ENCODE measurements around the gene ERGIC1.

The ERGIC1 gene

GRCh38 chr5:172954751-172955159, 120.7 kb downstream of the ERGIC1 start:
- H3K4me3 ChIP-seq (ENCODE audit: low read depth, low read length), result no peak overlapping the region
- no peak for TF ChIP-seq CTCF (IDR thresholded peaks at IDR 0.05; ENCODE audit: low read depth, low read length, missing control alignments)
- no peak for DNase-seq (ENCODE audit: low read depth)

- DNase-seq (ENCODE audit: low read depth), result no peak
- H3K4me3 ChIP-seq (ENCODE audit: low read depth, low read length), result no peak overlapping the region
- TF ChIP-seq CTCF (IDR thresholded peaks at IDR 0.05; ENCODE audit: low read depth, low read length, missing control alignments), result no peak
These were observed 122.2 kb downstream of the ERGIC1 start for GRCh38 chr5:172956228-172956627.

GRCh38 chr5:172956936-172957335, 122.9 kb downstream of the ERGIC1 start:
- no peak for TF ChIP-seq CTCF (IDR thresholded peaks at IDR 0.05; ENCODE audit: low read depth, low read length, missing control alignments)
- DNase-seq (ENCODE audit: low read depth), result no peak
- H3K4me3 ChIP-seq (ENCODE audit: low read depth, low read length), result no peak overlapping the region

- DNase-seq (ENCODE audit: low read depth), result no peak
- H3K4me3 ChIP-seq (ENCODE audit: low read depth, low read length), result no peak overlapping the region
- no peak for TF ChIP-seq CTCF (IDR thresholded peaks at IDR 0.05; ENCODE audit: low read depth, low read length, missing control alignments)
These were observed 123.4 kb downstream of the ERGIC1 start for GRCh38 chr5:172957458-172957857.

GRCh38 chr5:172958331-172959046, 124.4 kb downstream of the ERGIC1 start:
- no peak for DNase-seq (ENCODE audit: low read depth)
- no peak for TF ChIP-seq CTCF (IDR thresholded peaks at IDR 0.05; ENCODE audit: low read depth, low read length, missing control alignments)
- H3K4me3 ChIP-seq (ENCODE audit: low read depth, low read length), result peak overlapping the region; percentile 88

- peak overlapping the region; percentile 88 for H3K4me3 ChIP-seq (ENCODE audit: low read depth, low read length)
- TF ChIP-seq CTCF (IDR thresholded peaks at IDR 0.05; ENCODE audit: low read depth, low read length, missing control alignments), result no peak
- DNase-seq (ENCODE audit: low read depth), result no peak
These were observed 126.1 kb downstream of the ERGIC1 start for GRCh38 chr5:172959824-172960799.
